Fibroblast of skin of scalp (primary cell): ENCODE data around the gene LHX5. TPM values are rescaled to one million over a fixed set of nuclear protein-coding genes. Genes with fewer than 3 reads are reported as not detected.
A peak's percentile ranks its signal among the peaks of the same experiment; 100 is the strongest.
"Not testable (repeated sequence)": the region's sequence is repeated elsewhere in the genome, so short reads cannot be mapped to it uniquely, and the experiment has no call there.

Source experiments
- DNase-seq: peaks from one replicate; pipeline ENCODE4 v3.0.0-alpha.2; 2013
- polyA plus RNA-seq, 2 experiments: library from polyadenylated mRNA; unstranded; fragments of 120-200 nt; gene quantifications; one replicate each; pipeline ENCODE4 v1.2.1, GENCODE V29; 2013; ENCODE audit not compliant: insufficient read length in 2 of 2

LHX5 gene
- polyA plus RNA-seq (2013, experiment 1 of 2; ENCODE audit: insufficient read length): not detected
- 0.07 TPM for polyA plus RNA-seq (2013, experiment 2 of 2; ENCODE audit: insufficient read length)

DNA sequence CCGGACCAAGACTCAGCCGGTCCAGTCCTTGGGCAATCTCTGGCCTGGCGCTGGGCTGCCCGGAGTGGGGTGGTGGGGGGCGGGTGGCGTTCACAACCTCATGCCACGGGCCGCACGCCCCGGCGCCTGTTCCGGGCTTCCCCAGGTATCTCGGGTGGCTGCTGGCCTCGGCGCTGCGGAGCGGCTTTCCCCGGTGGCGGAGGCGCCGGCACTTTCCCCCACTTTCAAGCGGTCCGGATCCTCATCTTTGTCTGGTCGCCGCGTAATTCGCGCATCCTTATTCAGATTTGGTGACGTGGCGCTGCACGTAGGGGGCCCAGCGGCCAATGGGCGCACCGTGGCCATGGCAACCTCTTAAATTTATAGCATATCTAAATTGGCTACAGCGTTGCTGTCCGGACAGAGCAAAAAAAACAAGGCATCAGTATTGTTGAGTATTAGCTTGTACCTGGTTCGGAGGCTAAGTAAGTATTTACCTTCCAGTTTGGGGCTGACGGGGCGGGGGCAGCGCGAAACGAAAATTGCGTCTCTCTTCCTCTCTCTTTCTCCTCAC, at the start of gene LHX5:
Gene LHX5 (minus strand): TSS at position 253 of the 553 bp plus-strand sequence. CDS start 373 bp downstream, outside the sequence.
- DNase-seq: no peak

GRCh38 chr12:113519464-113520307, 48.0 kb upstream of the LHX5 start:
- no peak for DNase-seq

- DNase-seq: no peak
These were observed 43.6 kb upstream of the LHX5 start for GRCh38 chr12:113515082-113515856.

- DNase-seq: no peak
These were observed 42.9 kb upstream of the LHX5 start for GRCh38 chr12:113514602-113515001.

DNA sequence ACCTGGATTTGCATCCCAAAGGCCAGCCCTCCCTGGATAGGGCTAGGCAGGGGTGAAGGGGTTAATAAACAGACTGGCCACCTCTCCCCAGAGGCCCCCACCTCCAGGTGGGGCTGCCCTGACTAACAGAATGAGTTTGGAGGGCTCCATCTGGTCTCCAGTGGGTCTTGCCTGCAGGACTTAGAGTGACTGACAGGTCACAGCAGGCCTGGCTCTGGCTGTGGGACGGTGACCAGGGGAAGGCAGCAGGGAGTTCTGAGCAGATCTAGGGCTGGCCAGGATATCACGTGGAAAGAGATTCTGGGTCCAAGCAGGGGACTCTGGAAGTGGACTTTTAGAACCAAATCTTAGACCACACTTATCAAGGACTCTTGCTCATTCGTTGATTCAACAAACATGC, 40.9 kb upstream of the LHX5 start:
- no peak for DNase-seq

GRCh38 chr12:113506867-113507266, 35.2 kb upstream of the LHX5 start:
- no peak for DNase-seq

DNA sequence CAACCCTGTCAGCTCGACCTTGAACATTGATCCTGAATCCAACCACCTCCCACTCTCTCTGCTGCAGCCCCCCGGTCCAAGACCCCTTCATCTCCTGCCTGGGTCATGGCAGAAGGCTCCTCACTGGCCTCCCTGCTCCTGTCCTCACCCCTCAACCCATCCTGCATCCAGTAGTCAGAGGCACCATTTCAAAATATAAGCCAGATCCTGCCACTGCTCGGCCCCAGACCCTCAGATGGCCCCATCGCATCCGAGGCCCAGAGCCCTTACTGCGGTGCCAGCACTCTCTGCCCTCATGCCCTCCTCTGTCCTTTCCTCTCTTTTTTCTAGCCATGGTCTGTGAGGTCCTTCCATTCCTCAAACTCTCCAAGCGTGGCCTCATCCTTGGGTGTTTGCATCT, 34.3 kb upstream of the LHX5 start:
- no peak for DNase-seq

GRCh38 chr12:113504917-113505316, 33.2 kb upstream of the LHX5 start:
- DNase-seq: no peak

DNA sequence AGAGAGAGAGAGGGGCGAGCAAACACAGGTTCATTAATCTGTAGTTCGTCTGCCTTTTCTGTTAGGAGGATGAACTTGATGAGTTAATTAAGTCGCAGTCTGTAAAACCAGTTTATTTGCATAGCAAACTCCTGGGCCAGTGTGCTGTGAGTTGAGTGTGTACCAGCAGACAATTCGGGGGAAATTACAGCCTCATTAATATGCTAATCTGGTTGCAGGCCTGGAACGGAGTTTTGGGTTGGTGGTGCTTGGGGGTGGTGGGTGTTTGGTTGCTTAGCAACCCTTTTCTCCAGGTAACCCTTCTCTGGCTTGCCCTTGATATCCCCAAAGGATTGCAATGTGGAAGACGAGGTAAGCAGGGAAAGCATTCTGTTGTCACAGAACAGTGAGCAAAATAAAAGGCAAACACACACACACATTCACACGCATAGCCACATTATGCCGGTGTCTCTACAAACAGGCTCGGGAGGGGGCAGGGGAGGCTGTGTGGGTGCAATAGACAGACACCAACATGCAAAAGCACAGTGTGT, 29.2 kb upstream of the LHX5 start:
- DNase-seq: no peak

- DNase-seq: no peak
These were observed 28.6 kb upstream of the LHX5 start for GRCh38 chr12:113500306-113500675.

DNA sequence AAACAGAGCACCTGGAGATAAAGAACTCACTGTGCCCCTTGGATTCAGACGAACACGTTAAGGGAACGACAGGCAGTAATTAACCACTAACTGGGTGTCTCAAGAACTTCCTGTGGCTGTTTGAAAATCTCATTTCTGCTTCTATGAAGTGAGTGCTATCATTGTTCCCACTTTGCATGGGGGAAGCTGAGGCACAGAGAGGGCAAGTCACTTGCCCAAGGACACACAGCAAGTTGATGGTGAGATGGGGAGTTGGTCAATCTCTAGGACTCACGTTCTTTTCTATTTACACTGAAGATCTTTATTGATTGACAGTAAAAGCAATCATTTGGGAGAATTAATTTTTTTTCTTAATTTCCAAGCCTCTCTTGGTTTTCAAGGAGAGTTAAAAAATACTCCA, 26.8 kb upstream of the LHX5 start:
- no peak for DNase-seq

GRCh38 chr12:113497693-113498092, 26.0 kb upstream of the LHX5 start:
- no peak for DNase-seq

DNA sequence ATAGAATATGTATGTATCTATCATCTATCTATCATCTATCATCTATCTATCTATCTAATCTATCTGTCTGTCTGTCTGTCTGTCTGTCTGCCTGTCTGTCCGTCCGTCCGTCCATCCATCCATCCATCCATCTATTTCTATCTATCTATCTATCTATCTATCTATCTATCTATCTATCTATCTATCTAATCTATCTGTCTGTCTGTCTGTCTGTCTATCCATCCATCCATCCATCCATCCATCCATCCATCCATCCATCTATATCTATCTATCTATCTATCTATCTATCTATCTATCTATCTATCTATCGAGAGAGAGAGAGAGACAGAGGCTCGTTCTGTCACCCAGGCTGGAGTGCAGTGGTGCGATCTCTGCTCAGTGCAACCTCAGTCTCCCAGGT, 24.3 kb upstream of the LHX5 start:
- not testable (repeated sequence) for DNase-seq

DNA sequence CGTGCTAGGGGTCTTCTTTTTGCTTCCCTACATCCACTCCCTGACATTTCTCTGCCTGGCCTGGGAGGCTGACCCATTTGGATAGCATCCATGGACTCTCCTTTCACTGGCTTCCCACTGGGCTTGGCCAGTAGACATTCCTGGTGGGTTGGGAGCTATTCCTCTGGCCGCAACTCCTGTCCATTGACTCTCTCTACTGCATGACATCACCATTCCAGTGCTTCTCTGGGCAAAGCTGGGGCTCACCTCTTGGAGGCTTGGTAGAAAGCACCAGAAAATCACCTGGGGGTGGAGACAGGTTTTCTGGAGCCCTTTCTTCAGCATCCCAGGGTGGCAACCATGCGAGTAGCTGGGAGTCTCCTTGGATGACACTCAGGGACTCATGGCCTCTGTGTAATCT, 16.7 kb upstream of the LHX5 start:
- DNase-seq: no peak

DNA sequence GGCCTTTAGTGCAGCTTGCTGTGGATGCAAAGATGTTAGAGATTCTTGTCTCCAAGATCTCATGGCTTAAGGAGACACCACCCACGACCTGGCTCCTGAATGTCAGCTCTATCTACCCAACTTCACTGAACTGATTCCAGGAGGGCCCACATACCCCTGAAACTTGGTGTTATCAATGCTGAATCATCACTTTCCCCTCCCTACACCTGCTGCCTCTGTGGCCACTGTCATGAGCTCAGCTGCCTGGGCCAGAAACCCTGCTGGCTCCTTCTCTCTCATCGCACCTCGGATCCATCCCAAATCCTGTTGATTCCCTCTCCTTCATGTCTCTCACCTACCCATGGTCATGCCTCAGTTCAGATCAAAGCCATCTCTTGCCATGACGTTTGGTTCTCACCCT, 15.1 kb upstream of the LHX5 start:
- DNase-seq: no peak

DNA sequence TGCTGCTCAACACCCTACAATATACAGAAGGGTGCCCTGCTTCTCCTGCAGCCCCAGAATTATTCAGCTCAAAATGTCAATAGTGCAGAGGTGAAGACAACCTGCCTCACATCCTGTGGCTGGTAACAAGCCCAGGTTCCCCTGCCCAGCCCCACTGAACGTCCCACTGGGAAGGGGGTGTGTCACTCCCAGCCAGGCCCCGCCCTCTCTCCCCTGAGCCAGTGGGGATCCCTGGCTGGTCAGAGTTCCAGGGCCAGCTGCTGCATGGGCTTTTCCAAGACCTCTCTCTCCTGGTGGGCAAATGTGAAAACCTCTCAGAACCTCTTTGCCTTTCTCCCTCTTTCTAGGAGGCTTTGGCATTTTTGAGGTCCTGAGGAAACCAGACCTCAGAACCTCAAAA, 13.7 kb upstream of the LHX5 start:
- no peak for DNase-seq

GRCh38 chr12:113482334-113482733, 10.7 kb upstream of the LHX5 start:
- DNase-seq: no peak

- no peak for DNase-seq
These were observed 8.8 kb upstream of the LHX5 start for GRCh38 chr12:113480336-113480971.

DNA sequence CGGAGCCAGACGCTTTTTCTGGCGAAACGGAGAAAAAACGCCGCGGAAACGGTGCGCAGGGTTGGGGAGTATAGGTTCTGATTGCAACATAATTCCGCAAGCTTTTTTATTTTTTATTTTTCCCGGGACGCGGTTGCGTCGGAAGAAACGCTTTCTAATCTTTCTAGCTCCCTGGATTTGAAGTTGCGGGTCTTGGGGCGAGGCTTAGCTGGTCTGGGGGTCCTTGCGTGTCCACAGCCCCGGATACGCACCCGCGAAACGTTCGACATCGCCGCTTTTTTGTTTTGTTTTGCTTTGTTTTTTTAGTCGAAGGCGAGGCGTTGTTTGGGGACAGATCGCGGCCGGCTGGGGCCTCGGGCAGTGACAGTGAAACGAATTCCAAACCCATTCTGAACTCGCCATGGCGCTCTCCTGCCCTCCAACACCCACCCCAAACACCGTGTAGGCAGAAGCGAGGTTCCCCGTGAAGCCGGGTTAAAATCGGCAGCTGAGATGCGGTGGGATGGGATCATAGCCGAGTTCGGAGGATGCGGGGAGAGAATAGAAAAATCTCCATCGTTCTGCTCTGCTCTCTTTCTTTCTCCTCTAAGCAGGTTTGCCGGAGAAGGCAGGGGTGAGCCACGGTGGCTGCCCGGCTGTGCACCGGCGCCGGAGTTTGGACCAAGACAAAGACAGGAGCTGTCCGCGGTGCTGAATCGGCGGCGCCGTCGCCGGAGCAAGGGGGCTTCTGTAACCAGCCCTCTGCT, 8.1 kb upstream of the LHX5 start:
- DNase-seq: peak; percentile 35

DNA sequence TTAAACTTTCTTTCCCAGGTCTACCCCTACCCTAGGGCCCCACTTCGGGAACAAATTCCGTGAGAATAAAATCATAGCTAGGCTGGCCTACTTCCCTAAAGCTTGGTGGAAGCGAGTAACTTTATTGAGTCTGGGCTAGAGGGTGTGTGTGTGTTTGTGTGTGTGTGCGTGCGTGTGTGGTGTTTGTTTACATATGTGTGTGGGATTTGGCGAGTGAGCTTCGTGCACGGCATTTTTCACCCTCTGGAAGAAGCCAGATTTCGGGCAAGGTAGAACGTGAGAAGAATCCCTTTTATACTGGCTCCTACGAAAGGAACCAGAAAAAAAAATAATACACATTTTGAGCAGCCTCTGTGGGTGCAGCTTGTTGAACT, 7.5 kb upstream of the LHX5 start:
- DNase-seq: no peak

- no peak for DNase-seq
These were observed 6.8 kb upstream of the LHX5 start for GRCh38 chr12:113478351-113479011.

GRCh38 chr12:113477842-113478215, 6.2 kb upstream of the LHX5 start:
- no peak for DNase-seq
